HepG2 (cell line): ENCODE results near the gene CCDC150. TPM values are rescaled to one million over a fixed set of nuclear protein-coding genes. Genes with fewer than 3 reads are reported as not detected.
A peak's percentile ranks its signal among the peaks of the same experiment; 100 is the strongest.

Source experiments
- ETV6 ChIP-seq: sonication (generic); formaldehyde crosslinking; conservative IDR thresholded peaks from 2 replicates; pipeline ENCODE4 v1.4.0; 2020; ENCODE audit warnings: missing genetic modification reagents
- FOXJ3 ChIP-seq: sonication (generic); formaldehyde crosslinking; IDR thresholded peaks from 2 replicates; pipeline ENCODE4 v1.4.0; 2020; ENCODE audit warnings: missing genetic modification reagents, mild to moderate bottlenecking, borderline replicate concordance
- GATAD1 ChIP-seq: IDR thresholded peaks from 2 replicates; pipeline ENCODE4 v1.6.1; 2016; ENCODE audit warnings: missing genetic modification reagents, missing compliant biosample characterization
- HMG20A ChIP-seq: IDR thresholded peaks from 2 replicates; pipeline ENCODE4 v1.6.1; 2016; ENCODE audit warnings: borderline replicate concordance
- KDM5B ChIP-seq: sonication (generic); formaldehyde crosslinking; IDR thresholded peaks from 2 replicates; pipeline ENCODE4 v1.4.0; 2020; ENCODE audit warnings: missing genetic modification reagents, mild to moderate bottlenecking, borderline replicate concordance
- MAFK ChIP-seq, 2 experiments: IDR thresholded peaks in 1 of 2; conservative IDR thresholded peaks in 1 of 2; 2 replicates each; pipeline ENCODE4 v1.6.1; 2011; ENCODE audit warnings: improper control_type of control experiment in 2 of 2, low read length in 2 of 2
- MBNL3 ChIP-seq: fragments of 250-450 bp; sonication (Bioruptor Pico); conservative IDR thresholded peaks from 2 replicates; pipeline ENCODE4 v1.8.0; 2022; ENCODE audit warnings: mild to moderate bottlenecking, inconsistent platforms
- PRMT3 ChIP-seq: sonication (generic); formaldehyde crosslinking; IDR thresholded peaks from 2 replicates; pipeline ENCODE4 v1.8.1; 2022; ENCODE audit warnings: low read depth, mild to moderate bottlenecking, moderate library complexity, missing genetic modification reagents, borderline replicate concordance
- TAF15 ChIP-seq: fragments of 200-400 bp; formaldehyde crosslinking; IDR thresholded peaks from one replicate; pipeline ENCODE4 v1.6.1; 2018; ENCODE audit warnings: mild to moderate bottlenecking, low read depth, low read length; ENCODE audit not compliant: poor library complexity, severe bottlenecking
- TBP ChIP-seq: sonication (generic); formaldehyde crosslinking; IDR thresholded peaks from 2 replicates; pipeline ENCODE4 v1.5.0; 2020; ENCODE audit warnings: missing genetic modification reagents
- ZBTB49 ChIP-seq: sonication (generic); formaldehyde crosslinking; IDR thresholded peaks from 2 replicates; pipeline ENCODE4 v1.4.0; 2020; ENCODE audit warnings: missing genetic modification reagents, borderline replicate concordance
- ZNF143 ChIP-seq: sonication (generic); formaldehyde crosslinking; IDR thresholded peaks from 2 replicates; pipeline ENCODE4 v1.4.0; 2020; ENCODE audit warnings: missing genetic modification reagents
- ZNF354B ChIP-seq: sonication (generic); formaldehyde crosslinking; IDR thresholded peaks from 2 replicates; pipeline ENCODE4 v1.8.0; 2022; ENCODE audit warnings: mild to moderate bottlenecking, missing genetic modification reagents
- ZNF441 ChIP-seq: sonication (generic); formaldehyde crosslinking; IDR thresholded peaks from 2 replicates; pipeline ENCODE4 v1.7.0; 2021; ENCODE audit warnings: missing genetic modification reagents, borderline replicate concordance
- ZNF558 ChIP-seq: sonication (generic); formaldehyde crosslinking; IDR thresholded peaks from 2 replicates; pipeline ENCODE4 v1.9.0; 2022; ENCODE audit warnings: mild to moderate bottlenecking, missing genetic modification reagents, borderline replicate concordance
- ZNF569 ChIP-seq: sonication (generic); formaldehyde crosslinking; IDR thresholded peaks from 2 replicates; pipeline ENCODE4 v1.5.0; 2020; ENCODE audit warnings: mild to moderate bottlenecking, missing genetic modification reagents, moderate library complexity, borderline replicate concordance
- ZNF720 ChIP-seq: sonication (generic); formaldehyde crosslinking; IDR thresholded peaks from 2 replicates; pipeline ENCODE4 v1.4.0; 2020; ENCODE audit warnings: missing genetic modification reagents
- ZNF761 ChIP-seq: sonication (generic); formaldehyde crosslinking; conservative IDR thresholded peaks from 2 replicates; pipeline ENCODE4 v1.4.0; 2020; ENCODE audit warnings: mild to moderate bottlenecking, missing genetic modification reagents
- ZNF782 ChIP-seq: sonication (generic); formaldehyde crosslinking; IDR thresholded peaks from 2 replicates; pipeline ENCODE4 v1.4.0; 2020; ENCODE audit warnings: missing genetic modification reagents, mild to moderate bottlenecking, borderline replicate concordance
- ZNF784 ChIP-seq: sonication (generic); formaldehyde crosslinking; IDR thresholded peaks from 2 replicates; pipeline ENCODE4 v1.5.1; 2020; ENCODE audit warnings: missing genetic modification reagents, mild to moderate bottlenecking, borderline replicate concordance
- polyA plus RNA-seq, 8 experiments: library from polyadenylated mRNA; depleted of rRNA in 3 of 8; stranded (reverse) in 7 of 8; unstranded in 1 of 8; fragments of >200 nt; fragmentation: Illumina TruSeq in 4 of 8; extraction: Trizol in 4 of 8; gene quantifications; 2 replicates each; pipeline versions ENCODE4 v1.2.1 to v1.2.3, GENCODE V29; 2011 to 2016; ENCODE audit warnings: low read depth in 4 of 8, missing spikeins in 1 of 8, mixed read lengths in 1 of 8; ENCODE audit not compliant: insufficient read depth in 1 of 8
- total RNA-seq, 5 experiments: library from RNA; depleted of rRNA; stranded (reverse); fragments of >200 nt; fragmentation: Illumina TruSeq; extraction: Trizol; gene quantifications; 2 replicates each; pipeline ENCODE4 v1.2.3, GENCODE V29; 2016; ENCODE audit warnings: low read depth in 1 of 5
- TF ChIP-seq, protein P1 (sequence below): IDR thresholded peaks from 2 replicates; pipeline ENCODE4 v1.6.1; 2016; ENCODE audit warnings: low read depth
- TF ChIP-seq, protein P2 (sequence below): sonication (generic); formaldehyde crosslinking; IDR thresholded peaks from 2 replicates; pipeline ENCODE4 v1.4.0; 2020; ENCODE audit warnings: missing genetic modification reagents

CCDC150 gene
- total and polyA plus RNA-seq, 2 of the 13 experiments (the other 11 are each of a cell fraction or from before 2014, with no cell fraction given): 14.9 to 32.6 TPM

GRCh38 chr2:196639180-196640030, at the start of gene CCDC150 (continued):
- TF ChIP-seq, protein P1, sequence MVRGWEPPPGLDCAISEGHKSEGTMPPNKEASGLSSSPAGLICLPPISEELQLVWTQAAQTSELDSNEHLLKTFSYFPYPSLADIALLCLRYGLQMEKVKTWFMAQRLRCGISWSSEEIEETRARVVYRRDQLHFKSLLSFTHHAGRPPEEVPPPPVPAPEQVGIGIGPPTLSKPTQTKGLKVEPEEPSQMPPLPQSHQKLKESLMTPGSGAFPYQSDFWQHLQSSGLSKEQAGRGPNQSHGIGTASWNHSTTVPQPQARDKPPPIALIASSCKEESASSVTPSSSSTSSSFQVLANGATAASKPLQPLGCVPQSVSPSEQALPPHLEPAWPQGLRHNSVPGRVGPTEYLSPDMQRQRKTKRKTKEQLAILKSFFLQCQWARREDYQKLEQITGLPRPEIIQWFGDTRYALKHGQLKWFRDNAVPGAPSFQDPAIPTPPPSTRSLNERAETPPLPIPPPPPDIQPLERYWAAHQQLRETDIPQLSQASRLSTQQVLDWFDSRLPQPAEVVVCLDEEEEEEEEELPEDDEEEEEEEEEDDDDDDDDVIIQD (CRISPR knock-in tag): no peak
- TF ChIP-seq ZNF720 (CRISPR knock-in tag) (no peak), ZNF143 (CRISPR knock-in tag) (peak; percentile 100), ZNF558 (peak; percentile 94; the same call in 1 of the 2 replicates), ETV6 (peak; percentile 36; the same call in 1 of the 2 replicates), ZNF784 (CRISPR knock-in tag) (peak; percentile 93), TBP (CRISPR knock-in tag) (no peak), PRMT3 (CRISPR knock-in tag) (no peak; the same call in 1 of the 2 replicates), TAF15 (no peak), GATAD1 (CRISPR knock-in tag) (peak; percentile 92), KDM5B (CRISPR knock-in tag) (peak; percentile 85; the same call in 1 of the 2 replicates), FOXJ3 (CRISPR knock-in tag) (peak; percentile 28; the same call in 1 of the 2 replicates), MBNL3 (CRISPR knock-in tag) (no peak), ZNF569 (CRISPR knock-in tag) (0 out of 2 replicates have a peak, but pooled peaks have one; percentile 84), ZNF441 (CRISPR knock-in tag) (no peak), ZNF354B (CRISPR knock-in tag) (0 out of 2 replicates have a peak, but pooled peaks have one; percentile 90), HMG20A (CRISPR knock-in tag) (peak; percentile 23; the same call in 1 of the 2 replicates), ZNF761 (CRISPR knock-in tag) (peak; percentile 75; the same call in 1 of the 2 replicates), MAFK (conservative IDR thresholded peaks at IDR 0.05 in 1 of 2, IDR thresholded peaks at IDR 0.05 in 1 of 2; ENCODE audit: low read length in 2 of 2) (no peak), ZBTB49 (CRISPR knock-in tag) (0 out of 2 replicates have a peak, but pooled peaks have one; percentile 25), ZNF782 (CRISPR knock-in tag) (no peak; the same call in 1 of the 2 replicates)
- TF ChIP-seq, protein P2, sequence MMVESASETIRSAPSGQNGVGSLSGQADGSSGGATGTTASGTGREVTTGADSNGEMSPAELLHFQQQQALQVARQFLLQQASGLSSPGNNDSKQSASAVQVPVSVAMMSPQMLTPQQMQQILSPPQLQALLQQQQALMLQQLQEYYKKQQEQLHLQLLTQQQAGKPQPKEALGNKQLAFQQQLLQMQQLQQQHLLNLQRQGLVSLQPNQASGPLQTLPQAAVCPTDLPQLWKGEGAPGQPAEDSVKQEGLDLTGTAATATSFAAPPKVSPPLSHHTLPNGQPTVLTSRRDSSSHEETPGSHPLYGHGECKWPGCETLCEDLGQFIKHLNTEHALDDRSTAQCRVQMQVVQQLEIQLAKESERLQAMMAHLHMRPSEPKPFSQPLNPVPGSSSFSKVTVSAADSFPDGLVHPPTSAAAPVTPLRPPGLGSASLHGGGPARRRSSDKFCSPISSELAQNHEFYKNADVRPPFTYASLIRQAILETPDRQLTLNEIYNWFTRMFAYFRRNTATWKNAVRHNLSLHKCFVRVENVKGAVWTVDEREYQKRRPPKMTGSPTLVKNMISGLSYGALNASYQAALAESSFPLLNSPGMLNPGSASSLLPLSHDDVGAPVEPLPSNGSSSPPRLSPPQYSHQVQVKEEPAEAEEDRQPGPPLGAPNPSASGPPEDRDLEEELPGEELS (CRISPR knock-in tag): peak; percentile 62
